GM12892 (cell line): ENCODE data around the gene LDLRAD3.

Experiments
- DNase-seq: peaks from one replicate; pipeline ENCODE4 v3.0.0; 2011; ENCODE audit not compliant: insufficient read length
- FAIRE-seq: peaks from 2 replicates; lab custom pipeline; 2011; peaks lifted over from hg19 to GRCh38; lab: Jason Lieb, UNC
- POLR2A ChIP-seq: IDR thresholded peaks from 2 replicates; pipeline ENCODE4 v1.6.1; 2011; ENCODE audit warnings: low read depth, low read length, control low read depth
- POLR2AphosphoS5 ChIP-seq: IDR thresholded peaks from 2 replicates; pipeline ENCODE4 v1.6.1; 2011; ENCODE audit warnings: low read depth, low read length, control low read depth
- TAF1 ChIP-seq: IDR thresholded peaks from 2 replicates; pipeline ENCODE4 v1.6.1; 2011; ENCODE audit warnings: low read depth, mild to moderate bottlenecking, control low read depth, low read length, borderline replicate concordance

LDLRAD3 gene

DNA sequence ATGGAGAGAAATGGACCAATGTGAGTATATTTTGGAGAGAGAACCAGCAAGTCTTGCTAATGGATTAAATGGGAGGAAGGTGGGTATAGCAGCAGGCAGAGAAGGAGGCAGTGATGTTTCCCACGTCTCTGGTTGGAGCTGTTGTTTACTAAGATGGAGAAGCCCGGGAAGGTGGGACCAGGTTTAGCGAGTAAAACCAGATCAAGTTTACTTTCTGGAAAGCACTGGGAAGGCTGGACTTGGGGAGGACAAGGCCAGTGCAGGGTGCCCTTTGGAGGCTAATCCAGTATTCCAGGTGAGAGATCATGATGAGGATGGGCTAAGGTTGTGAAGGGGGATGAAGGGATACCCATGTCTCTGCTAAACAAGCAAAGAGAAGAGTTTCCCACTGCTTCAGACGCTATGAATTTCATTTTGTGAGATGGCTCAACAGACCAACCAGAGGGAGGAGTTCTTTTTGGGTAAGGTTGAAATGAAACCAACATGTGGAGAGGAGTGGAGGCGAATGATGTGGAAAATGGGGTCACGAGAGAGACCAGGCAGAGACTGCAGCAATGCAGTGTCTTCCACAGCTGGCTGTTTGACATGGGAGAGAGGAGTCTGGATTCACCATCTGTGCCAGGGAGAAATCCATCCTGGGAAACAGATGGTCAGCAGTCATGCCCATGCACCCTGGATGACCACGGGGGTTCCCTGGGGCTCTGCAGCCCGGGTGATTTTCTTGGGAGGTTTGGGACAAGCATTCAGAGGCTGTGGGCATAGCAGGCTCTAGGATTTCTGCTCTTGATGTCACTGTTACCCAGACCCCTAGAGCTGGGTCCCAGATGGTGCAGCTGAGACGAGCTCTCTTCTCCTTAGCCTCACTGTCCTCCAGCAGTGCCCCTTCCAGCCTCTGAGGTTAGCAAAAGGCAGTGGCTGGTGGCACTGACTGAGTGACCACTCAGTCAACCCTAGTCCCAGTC is 320.4 kb downstream of the LDLRAD3 start:
- no peak for FAIRE-seq
- no peak for DNase-seq
- TF ChIP-seq TAF1, result no peak
- no peak for TF ChIP-seq POLR2A
- no peak for TF ChIP-seq POLR2AphosphoS5

DNA sequence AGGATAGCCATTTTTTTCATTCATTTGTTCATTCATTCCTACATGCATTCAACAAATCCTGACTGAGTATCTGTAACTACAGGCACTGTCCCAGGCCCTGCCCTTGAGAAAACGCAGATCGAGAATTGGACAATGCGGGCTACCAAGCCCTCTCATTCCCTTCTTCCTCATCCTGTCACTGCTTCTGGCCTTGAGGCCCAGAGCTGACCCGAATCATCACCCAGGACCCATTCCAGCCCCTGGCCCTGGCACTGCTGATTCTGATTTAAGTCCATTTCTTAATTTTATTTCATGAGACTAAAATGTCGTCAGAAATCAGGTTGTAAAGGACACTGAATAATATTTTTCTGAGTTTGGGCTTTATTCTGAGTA is 321.1 kb downstream of the LDLRAD3 start:
- TF ChIP-seq POLR2AphosphoS5, result no peak
- TF ChIP-seq TAF1, result no peak
- TF ChIP-seq POLR2A, result no peak
- FAIRE-seq, result no peak
- DNase-seq, result no peak

DNA sequence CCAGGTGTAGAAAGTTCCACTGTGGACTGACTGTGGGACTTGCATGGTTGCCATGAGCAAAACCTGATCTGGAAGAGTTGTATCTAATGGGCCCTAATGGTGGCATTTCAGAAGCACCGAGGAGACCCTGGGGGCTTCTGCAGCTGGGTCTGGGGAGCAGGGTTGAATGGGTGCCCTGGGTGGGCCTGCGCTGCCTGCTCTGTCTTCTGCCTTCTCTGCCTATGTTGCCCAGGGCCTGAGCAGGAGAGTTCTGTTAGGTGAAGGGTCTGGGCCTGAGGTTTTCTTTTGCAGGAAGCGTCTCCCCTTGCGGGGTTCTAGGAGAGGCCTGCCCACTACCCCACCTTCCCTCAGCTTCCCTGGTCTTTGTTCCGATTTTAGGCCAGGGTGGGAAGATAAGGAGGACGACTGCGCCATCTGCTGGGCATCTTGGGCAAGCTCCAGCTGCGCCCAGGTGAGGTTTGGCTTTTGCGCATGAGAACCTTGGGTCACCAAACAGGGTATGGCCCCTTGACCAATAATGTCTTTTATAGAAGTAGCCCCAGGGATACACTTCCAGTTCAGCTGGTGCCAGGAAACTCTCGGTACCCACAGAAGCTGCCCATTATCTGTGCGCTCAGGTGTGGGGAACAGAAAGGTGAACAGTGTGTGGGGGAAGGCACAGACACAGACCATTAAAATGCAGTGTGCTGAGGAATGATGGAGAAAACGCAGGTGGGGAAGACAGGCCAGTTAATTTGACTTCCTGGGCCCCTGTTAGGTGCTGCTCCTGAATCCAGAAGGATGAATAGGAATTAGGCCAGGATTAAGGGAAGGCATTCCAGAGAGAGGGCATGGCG is 322.1 kb downstream of the LDLRAD3 start:
- peak; percentile 98 for FAIRE-seq
- TF ChIP-seq TAF1 (no peak), POLR2AphosphoS5 (no peak), POLR2A (no peak)
- peak; percentile 45 for DNase-seq

DNA sequence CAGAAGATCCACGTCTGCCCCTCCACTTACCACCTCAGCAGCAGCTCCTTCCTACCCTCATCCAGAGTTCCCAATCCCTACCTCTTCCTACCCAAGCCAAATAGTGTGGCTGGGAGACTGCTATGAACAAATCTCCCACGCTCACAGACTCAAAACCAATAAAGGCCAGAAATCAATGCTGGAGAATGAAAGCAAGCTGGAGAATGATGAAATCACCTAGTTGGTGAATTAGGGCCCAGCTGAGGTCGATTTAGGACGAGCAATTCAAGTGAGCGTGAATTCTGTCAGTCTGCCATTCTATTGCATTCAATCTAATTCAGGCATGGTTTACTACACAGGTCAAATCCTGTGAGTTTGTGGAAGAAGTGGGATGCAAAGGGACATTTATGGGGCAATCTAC is 322.9 kb downstream of the LDLRAD3 start:
- TF ChIP-seq POLR2A, result no peak
- no peak for TF ChIP-seq TAF1
- TF ChIP-seq POLR2AphosphoS5, result no peak
- no peak for DNase-seq
- no peak for FAIRE-seq

DNA sequence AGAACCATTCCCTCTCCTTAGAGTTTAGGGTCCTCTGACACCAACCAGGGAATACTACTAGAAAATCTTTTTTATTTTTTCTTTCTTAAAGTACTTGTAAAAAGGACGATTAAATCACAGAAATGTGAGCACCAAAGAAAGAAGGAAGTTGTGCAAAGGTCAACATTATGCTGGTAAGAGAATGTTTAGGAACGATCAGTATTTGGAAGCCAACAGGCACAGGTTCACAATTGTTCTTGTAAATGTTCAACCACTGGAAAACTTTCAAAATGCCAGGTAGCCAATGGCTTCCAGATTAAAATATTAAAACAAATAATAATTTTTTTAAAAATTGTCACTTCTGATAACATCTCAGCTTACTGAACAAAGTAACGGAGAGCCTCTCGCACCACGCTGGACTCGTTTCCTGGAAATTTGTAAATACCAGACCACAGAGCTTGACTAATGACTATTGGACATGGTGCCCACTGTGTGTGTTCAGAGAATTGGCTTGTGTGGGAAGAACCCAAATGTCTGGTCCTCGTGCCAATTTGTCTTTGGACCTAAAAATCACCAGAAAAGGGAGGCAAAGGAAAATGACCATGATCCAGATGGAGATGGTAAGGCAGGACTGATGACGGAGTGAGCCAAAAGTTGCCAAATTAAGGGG is 324.6 kb downstream of the LDLRAD3 start:
- FAIRE-seq, result no peak
- no peak for DNase-seq
- TF ChIP-seq POLR2AphosphoS5, result no peak
- TF ChIP-seq POLR2A, result no peak
- no peak for TF ChIP-seq TAF1

DNA sequence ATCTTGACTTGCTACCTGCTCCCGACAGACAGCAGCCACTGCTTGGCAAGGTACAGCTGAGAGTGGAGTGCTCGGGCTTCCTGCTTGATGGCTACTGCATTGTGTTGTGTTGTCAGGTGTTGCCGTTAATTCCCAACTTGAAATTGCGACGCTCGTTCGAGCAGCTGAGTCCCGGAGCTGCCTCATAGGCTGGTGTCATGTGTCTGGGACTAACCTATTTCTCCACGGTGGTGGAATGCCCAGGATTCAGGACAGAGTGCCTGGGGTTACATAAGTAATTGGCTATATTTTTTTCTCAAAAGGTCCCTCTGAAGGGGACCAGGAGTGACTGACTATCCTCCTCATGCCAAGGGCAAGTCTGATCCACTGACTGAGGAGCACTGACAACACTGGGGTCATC is 326.8 kb downstream of the LDLRAD3 start:
- TF ChIP-seq POLR2AphosphoS5, result no peak
- no peak for TF ChIP-seq TAF1
- TF ChIP-seq POLR2A, result no peak
- FAIRE-seq, result peak; percentile 17

DNA sequence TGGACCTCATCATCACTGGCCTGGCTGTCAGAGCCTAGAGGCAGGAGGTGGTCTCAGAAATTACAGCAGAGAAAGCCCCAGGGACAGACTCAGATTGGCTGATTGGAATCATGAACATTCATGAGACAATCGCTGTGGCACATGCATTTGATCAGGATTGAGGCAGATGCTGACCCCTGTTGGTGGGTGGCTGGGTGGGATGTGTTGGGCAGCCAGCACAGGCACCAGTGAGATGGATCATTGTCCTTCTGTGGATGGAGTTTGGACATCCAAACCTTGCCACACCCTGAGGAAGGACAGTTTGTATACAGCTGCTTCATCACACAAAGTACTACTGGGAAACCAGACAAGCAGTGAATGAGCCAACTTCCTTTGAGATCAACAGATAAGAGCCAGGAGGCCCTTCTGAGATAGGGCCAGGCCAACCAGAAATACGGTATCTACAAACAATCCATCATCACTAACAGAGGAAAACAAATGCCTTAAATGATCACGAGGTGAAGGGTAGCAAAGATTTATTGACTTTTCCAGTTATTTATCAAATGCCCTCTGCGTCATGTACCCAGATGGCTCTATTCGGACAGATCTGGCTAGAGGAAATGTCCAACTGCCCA is 328.0 kb downstream of the LDLRAD3 start:
- no peak for FAIRE-seq
- TF ChIP-seq POLR2AphosphoS5, result no peak
- TF ChIP-seq POLR2A, result no peak
- no peak for TF ChIP-seq TAF1
- DNase-seq, result no peak

More for the DNA sequence above, 326.8 kb downstream of the LDLRAD3 start:
- DNase-seq, result no peak

DNA sequence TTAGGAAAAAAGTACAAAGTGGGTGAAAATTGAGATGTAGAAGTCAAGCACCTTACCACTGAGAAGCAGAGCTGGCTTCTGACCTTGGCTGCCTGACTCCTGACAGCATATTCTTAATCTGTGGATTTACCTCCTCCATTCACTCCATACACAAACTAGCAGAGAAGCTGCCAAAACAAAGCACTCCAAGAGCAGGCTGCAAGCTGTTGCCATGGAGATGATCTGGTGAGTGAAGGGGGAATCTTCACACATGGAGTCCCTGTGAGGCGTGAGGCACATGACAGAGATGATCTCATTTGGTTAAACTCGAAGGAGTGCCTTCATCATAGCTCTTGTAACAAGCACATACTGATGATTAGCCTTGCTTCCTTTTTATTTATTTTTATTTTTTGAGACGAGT is 329.2 kb downstream of the LDLRAD3 start:
- no peak for FAIRE-seq
- DNase-seq, result no peak
- TF ChIP-seq TAF1 (no peak), POLR2AphosphoS5 (no peak), POLR2A (no peak)

DNA sequence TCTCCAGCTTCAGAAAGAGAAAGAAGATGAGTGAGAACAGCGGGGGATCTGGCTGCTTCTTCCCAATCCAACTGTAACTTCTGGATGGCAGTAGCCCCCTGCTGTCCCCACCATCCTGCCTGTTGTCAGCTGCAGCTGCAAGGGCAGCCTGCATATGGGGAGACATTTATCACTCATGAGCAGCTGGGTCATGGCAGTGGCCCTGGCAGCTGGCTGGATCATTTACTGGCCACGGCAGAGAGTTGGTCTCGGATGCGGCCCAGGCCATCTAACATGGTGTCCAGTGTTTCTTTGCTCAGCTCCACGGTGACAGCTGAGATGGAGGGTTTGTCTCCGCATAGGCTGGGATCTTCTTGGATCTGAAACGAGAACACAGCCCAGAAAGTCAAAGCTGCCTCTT is 330.6 kb downstream of the LDLRAD3 start:
- no peak for FAIRE-seq
- no peak for DNase-seq
- TF ChIP-seq POLR2A (no peak), TAF1 (no peak), POLR2AphosphoS5 (no peak)

DNA sequence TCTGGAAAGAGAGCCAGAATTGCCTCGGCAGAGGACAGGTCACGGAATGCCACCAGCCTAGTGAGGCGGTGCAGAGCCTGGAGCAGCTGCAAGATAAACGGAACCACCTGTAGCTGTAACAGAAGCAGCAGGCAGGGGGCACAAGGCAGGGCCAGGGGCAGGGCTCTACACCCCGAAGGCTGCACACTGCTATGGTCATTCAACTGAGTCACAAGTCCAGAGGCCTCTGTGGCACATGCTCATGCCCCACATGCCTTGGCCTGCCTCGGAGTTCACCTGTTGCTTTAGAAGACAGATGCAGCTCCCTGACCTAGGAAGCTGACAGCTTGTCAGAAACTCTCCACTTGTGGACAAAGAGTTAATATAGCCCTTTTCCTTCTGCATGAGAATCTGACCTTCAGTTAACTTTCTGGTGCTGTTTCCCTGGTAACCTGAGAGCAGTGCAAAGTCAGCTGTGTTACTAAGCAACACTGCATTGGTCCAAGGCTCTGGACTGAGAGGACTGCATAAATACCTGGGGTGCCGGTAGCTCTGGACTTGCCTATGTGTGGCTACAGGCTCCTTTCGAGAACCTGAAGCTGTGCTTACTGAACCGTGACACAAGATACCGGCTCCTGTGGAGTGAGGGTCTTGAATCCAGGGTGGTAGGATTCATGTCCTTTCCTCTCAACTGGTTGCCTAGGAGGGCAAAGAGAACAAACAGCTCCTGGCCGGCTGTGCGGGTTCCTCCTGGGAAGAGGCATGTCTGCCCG is 334.8 kb downstream of the LDLRAD3 start:
- DNase-seq (no peak), FAIRE-seq (no peak)
- TF ChIP-seq POLR2A, result no peak
- TF ChIP-seq TAF1, result no peak
- no peak for TF ChIP-seq POLR2AphosphoS5
